HuH-7 (cell line): ENCODE data around the gene SEPTIN8.
A peak's percentile ranks its signal among the peaks of the same experiment; 100 is the strongest.

ENCODE experiments used
- DNase-seq: peaks from one replicate; pipeline ENCODE4 v3.0.0; 2011; ENCODE audit warnings: low spot score

SEPTIN8 gene

GRCh38 chr5:132780577-132780976 is 3.5 kb upstream of the SEPTIN8 start:
- DNase-seq: no peak

- DNase-seq: no peak
These were observed 2.9 kb upstream of the SEPTIN8 start for GRCh38 chr5:132779961-132780360.

- no peak for DNase-seq
These were observed 1.8 kb upstream of the SEPTIN8 start for GRCh38 chr5:132778856-132779255.

GRCh38 chr5:132778129-132778528 is 1.1 kb upstream of the SEPTIN8 start:
- DNase-seq: no peak

- no peak for DNase-seq
These were observed 166 bp downstream of the SEPTIN8 start for GRCh38 chr5:132776938-132777208.

DNA sequence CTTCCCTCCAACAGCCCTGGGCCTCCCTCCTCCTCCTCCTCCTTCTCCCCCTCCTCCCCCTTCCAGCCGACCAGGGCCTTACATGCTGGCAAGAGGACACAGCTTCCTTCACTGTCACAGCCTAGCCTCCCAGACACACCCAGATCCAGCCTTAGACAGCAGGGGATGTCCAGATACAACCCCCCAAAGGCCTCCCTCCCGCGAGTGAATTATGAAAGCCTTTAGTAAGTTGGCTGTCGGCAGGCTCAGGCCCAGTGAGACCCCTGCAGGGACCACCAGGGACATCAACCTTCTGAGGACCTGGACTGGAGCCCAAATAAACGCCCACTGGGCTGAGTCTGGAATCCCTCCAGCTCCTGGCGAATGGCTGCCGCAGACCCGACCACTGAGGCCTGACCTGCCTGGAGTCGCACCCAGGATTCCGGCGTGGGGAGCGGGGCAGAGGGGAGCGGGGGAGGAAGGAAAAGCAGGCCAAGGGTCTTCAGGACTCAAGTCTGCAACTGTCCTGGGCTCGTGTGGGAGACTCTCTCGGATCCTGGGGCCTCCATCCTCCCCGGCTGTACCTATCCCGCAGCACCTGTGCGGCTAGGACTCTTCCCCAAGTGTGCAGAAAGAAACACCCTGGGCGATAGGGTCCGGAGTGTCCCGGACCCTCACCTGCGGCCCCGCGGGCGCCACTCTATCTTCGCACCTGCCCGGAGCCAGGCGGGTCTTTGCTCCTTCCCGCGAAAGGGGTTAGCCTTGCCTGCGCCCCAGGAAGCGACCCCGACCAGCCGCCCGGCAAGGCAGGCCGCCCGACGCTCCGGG is 705 bp downstream of the SEPTIN8 start:
- DNase-seq: peak; percentile 58

DNA sequence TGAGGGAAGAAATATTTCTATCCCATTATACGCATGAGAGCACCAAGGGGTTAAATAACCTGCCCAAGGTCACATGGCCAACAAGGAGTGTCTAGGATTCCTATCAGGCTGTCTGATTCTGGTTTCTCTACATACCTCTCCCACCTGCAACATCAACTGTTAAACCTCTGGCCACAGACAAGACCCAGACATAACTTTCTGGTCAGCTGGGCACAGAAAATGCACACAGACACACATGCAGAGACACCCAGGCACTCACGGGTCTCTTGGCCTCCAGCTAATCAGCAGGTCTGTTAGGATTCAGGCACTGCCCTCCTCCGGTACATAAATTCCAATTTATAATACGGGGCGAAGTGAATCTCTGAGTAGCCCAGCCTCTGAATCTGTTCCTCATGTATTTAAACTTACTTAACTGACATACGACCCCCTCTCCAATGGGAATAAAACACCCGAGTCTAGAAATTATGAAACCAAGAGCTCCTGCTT is 1.5 kb downstream of the SEPTIN8 start:
- no peak for DNase-seq

DNA sequence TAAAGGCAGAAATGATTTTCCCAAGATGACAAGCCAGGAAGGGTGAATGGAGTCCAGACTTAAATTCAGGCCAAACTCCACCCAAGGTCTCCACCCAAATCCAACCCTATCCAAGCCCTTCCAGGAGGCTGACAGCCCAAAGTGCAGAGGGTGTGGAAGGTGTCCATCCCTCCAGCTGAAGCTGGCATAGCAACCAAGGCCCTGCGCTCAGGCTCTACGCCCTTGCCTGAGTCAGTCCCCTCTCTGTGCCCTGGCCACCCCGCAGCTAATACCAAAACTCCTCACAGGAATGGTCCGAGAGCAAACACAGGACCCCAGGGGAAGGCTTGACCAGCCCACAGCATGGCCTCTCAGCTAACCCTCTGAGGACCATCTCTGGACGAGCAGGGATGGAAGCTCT is 2.1 kb downstream of the SEPTIN8 start:
- no peak for DNase-seq

- no peak for DNase-seq
These were observed 2.6 kb downstream of the SEPTIN8 start for GRCh38 chr5:132774406-132774805.

GRCh38 chr5:132773601-132774355 is 3.3 kb downstream of the SEPTIN8 start:
- DNase-seq: no peak

DNA sequence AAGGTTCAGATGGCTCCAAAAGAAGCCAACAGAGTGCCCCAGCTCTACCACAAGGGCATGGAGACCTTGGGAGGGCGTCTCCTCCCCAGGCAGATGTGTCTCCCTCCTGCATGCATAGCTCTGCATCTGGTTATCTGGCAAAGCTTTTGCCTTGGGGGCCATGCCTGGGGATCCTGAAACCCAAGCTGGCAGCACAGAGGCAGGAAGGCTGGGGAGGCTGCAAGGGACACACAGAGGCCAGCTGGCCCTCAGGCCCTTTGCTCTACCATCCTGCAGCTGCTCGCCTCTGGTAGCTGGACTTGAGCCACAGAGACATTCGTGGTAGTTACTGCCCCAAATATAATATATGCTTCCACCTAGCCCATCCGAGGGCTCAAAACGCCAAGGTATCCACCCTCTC is 3.9 kb downstream of the SEPTIN8 start:
- no peak for DNase-seq

GRCh38 chr5:132772291-132773070 is 4.6 kb downstream of the SEPTIN8 start:
- no peak for DNase-seq

- DNase-seq: no peak
These were observed 5.5 kb downstream of the SEPTIN8 start for GRCh38 chr5:132771503-132771998.

GRCh38 chr5:132770476-132771159 is 6.4 kb downstream of the SEPTIN8 start:
- DNase-seq: no peak

GRCh38 chr5:132768485-132768868 is 8.6 kb downstream of the SEPTIN8 start:
- DNase-seq: no peak

GRCh38 chr5:132767150-132767549 is 9.9 kb downstream of the SEPTIN8 start:
- no peak for DNase-seq

DNA sequence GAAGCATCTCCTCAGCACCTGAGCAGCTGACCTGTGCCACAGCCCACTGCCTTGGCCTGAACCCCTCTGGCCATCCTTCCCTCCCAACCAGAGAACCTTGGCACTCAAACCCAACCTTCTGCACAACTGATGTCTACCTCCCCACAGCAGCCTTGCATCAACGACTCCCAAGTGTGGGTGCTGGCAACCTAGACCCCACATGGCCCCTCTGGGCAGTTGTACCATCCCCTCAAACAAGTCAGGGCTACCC is 10.3 kb downstream of the SEPTIN8 start:
- no peak for DNase-seq

DNA sequence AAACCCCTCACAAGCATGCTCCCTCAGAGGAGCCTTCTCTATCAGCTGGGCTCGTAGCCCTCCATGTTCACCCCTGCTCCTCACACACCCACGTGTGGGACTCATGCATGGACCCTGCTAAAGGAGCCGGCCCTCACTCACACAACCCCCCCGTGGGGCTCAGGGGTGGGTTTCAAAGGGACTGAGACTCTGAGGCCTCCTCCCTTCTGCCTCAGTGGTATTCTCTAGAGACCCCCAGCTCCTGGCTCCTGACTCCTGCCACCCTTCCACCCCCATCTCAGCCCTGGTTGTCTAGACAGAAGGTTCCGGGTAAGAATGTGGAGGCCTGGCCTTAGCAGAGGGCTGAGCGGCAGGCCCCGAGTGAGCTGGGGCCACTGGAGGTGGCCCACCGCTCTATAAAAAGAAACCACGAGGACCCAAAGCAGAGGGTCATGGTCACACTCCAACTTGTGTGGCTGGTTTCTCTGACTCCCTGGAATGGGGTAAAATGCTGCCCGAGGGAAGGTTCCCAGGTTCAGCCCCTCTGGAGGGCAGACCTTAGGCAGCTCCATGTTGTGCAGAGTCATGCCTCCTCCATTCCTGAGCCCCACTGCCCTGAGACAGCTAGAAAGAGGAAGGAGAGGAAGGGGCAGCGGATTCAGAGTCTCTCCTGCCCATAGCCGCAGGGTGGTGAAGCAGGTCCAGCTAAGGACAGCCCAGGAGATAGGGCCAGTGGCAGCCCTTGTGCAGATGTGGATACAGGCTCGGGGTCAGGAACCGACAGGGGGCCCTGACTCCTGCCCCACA is 10.8 kb downstream of the SEPTIN8 start:
- DNase-seq: no peak

DNA sequence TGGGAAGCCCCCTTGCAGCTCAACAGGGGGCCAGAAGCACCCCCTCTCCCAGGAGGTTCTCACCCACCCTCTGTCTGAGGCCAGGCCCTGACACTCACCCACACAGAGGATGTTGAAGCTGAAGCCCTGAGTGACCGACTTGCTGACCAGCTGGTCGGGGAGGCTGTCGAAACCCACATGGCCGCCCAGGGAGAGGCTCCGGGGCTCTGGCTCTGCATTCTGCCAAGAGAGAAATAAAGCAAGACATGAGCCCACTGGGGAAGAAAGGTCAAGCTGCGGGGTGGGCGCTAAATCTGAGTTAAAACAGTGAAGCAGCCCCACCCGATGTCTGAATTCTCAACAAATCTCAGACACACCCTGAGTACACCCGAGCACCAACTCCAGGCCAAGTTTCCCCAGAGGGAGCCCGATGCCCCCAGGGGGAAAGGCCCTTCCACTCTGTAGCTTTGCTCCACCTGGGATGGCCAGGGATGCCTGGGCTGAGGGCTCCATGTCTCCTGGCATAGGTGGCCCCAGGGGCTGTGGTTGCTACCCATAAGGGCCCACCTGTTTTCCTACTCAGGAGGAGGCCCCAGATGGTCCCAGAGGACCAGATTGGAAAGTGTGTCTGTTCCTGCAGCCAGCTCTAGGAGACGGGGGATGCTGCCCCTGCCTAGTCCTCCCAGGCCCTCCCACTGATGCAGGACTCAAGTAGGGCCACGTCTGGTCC is 11.6 kb downstream of the SEPTIN8 start:
- DNase-seq: no peak

GRCh38 chr5:132764671-132765238 is 12.3 kb downstream of the SEPTIN8 start:
- DNase-seq: no peak

GRCh38 chr5:132764051-132764450 is 13.0 kb downstream of the SEPTIN8 start:
- DNase-seq: no peak
